SK-N-MC (cell line): ENCODE results near the gene LSP1.
A peak's percentile ranks its signal among the peaks of the same experiment; 100 is the strongest.

Experiments
- DNase-seq: peaks from one replicate; pipeline ENCODE4 v3.0.0-alpha.2; 2011; ENCODE audit warnings: low read depth, low spot score
- H3K27ac ChIP-seq: fragments of 200-600 bp; sonication (generic); 2 replicates; pipeline ENCODE4 v1.5.1; 2016; ENCODE audit warnings: mixed run types
- H3K36me3 ChIP-seq: fragments of 200-600 bp; sonication (generic); 2 replicates; pipeline ENCODE4 v1.6.1; 2017; ENCODE audit warnings: antibody characterized with exemption, low read length, mixed read lengths; ENCODE audit not compliant: insufficient read depth
- H3K4me3 ChIP-seq: fragments of 200-600 bp; sonication (generic); 2 replicates; pipeline ENCODE4 v1.5.1; 2016
- H3K9ac ChIP-seq: fragments of 200-600 bp; sonication (generic); 2 replicates; pipeline ENCODE4 v1.8.0; 2017; ENCODE audit warnings: mixed run types, mixed read lengths; ENCODE audit not compliant: insufficient read length
- H3K9me3 ChIP-seq: fragments of 200-600 bp; sonication (generic); 2 replicates; pipeline ENCODE4 v1.6.1; 2017; ENCODE audit warnings: low read depth, mild to moderate bottlenecking, antibody characterized with exemption, low read length, moderate library complexity, mixed read lengths
- EZH2 ChIP-seq: fragments of 200-600 bp; sonication (generic); IDR thresholded peaks from one replicate; pipeline ENCODE4 v1.6.1; 2017; ENCODE audit warnings: antibody characterized with exemption
- FOXP2 ChIP-seq: optimal IDR thresholded peaks from 2 replicates; pipeline ENCODE3; 2011; ENCODE audit warnings: mild to moderate bottlenecking, moderate library complexity; ENCODE audit not compliant: insufficient read depth; ENCODE audit errors: extremely low read length, control extremely low read depth
- POLR2AphosphoS5 ChIP-seq: IDR thresholded peaks from 2 replicates; pipeline ENCODE4 v1.6.1; 2012; ENCODE audit warnings: mild to moderate bottlenecking, low read depth, low read length, borderline replicate concordance

The LSP1 gene

DNA sequence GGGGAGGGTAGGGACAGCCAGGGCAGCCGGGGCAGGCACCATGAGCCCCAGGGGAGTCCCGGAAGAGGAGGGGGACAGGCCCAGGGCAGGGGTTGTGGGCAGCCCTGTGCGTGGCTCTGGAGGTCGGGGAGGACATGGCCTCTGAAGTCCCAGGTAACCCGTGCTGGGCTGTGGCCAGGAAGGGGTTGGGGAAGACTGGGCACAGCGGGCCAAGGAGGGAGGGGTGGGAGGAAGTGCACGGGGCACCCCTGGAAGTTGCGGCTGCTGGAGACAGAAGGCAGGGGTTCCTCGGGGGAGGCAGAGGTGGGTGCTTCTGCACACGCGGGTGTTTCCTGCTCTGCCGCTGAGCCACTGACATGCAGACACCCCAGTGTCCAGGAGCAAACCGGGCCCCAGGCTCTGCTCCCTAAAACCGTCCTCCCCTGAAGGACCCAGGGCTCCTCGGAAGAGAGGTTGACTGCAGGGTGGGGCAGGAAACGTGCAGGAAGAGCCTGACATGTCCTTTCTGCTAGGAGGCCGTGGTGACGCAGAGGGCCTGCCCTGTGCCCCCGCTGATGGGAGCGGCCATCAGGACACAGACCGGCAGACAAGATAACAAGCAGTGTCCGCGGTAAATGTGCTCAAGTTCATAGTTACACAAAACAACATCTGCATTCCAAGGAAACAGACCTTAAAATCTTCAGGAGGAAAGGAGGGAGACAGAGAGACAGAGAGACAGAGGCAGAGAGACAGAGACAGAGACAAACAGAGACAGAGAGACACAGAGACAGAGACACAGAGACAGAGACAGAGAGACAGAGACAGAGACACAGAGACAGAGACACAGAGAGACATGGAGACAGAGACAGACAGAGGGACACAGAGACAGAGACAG, 8.4 kb upstream of the LSP1 start:
- no peaks in the 10 kb centered on the region for H3K9me3 ChIP-seq
- no peak overlapping the region for H3K4me3 ChIP-seq
- DNase-seq = no peak
- H3K9ac ChIP-seq = no peak overlapping the region
- no peaks in the 10 kb centered on the region for H3K36me3 ChIP-seq
- TF ChIP-seq EZH2 (peak; percentile 48), POLR2AphosphoS5 (no peak), FOXP2 (no peak)
- H3K27ac ChIP-seq = no peak overlapping the region

DNA sequence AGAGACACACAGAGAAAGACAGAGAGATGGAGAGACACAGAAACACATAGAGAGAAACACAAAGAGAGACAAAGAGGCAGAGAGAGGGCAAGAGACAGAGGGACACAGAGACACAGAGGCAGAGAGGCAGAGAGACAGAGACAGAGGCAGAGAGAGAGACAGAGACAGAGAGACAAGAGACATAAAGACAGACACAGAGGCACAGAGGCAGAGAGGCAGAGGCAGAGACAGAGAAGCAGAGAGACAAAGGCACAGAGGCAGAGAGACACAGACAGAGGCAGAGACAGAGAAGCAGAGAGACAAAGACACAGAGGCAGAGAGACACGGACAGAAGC, 7.8 kb upstream of the LSP1 start:
- TF ChIP-seq POLR2AphosphoS5 (no peak), FOXP2 (no peak), EZH2 (no peak)
- no peak overlapping the region for H3K27ac ChIP-seq
- no peak for DNase-seq
- no peak overlapping the region for H3K9ac ChIP-seq
- H3K36me3 ChIP-seq = no peaks in the 10 kb centered on the region
- H3K4me3 ChIP-seq = no peak overlapping the region
- H3K9me3 ChIP-seq = no peaks in the 10 kb centered on the region

DNA sequence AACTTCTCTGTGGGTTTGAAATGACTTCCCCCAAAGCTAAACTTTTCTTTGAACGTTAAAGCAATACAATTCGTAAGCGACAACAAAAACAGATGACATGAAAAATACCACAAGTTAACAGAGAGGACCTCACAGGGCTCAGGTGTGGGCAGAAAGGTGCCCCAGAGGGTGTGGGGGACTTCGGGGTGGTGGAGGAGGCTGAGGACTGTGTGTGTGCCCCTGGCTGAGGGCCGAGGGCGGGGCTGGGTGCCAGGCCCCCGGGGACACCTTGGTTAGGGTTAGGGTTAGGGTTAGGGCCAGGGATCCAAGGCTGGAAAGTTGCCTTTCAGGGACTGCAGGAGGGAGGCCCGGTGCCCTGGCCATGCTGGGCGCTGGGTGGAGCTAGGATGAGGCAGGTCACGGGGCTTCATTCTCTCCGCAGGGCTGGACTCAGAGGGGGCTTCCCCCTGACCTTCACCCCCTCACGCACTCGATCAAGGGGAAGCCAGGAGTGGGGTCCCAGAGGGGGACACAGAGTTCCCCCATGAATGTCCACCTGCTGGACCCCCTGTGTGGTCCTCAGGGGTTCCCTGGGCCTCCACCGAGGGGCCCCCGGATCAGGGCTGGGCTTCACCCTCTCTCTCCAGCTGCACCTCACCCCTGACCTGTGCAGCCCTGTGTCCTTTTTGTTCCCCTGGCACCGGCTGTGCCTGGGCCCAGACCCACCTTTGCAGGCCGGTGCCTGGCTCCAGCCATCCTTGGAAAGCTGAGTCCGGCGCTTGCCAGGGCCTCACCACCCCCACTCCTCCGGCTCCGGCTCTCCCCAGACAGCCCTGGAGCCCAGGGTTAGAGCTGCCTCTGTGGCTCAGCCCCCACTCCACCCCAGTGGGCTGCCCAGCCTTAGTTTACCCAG, 7.1 kb upstream of the LSP1 start:
- Histone ChIP-seq H3K4me3 (no peak overlapping the region), H3K9me3 (no peaks in the 10 kb centered on the region), H3K9ac (no peak overlapping the region), H3K27ac (no peak overlapping the region), H3K36me3 (no peaks in the 10 kb centered on the region)
- TF ChIP-seq POLR2AphosphoS5 = no peak
- no peak for TF ChIP-seq FOXP2
- no peak for TF ChIP-seq EZH2
- no peak for DNase-seq

DNA sequence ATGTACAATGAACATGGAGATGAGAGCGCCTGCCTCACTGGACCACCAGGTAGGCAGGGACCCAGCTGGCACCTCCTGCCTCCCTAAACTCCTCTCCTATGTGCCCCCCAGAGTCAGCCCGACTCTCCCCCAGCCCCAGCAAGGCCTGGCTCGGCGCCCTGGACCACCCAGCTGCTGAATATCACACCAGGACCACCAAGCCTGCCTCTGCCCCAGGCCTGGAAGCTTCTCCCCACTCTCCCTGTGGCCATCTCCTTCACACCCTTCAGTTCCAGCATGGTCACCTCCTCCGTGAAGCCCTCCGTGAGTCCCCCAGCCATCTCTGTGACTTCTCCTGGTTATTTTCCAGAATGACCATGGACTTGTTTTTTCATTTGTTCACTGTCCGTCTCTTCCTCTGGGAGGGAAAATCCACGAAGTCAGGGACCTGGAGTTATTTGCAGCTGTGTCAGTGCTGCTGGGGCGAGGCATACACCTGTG, 6.4 kb upstream of the LSP1 start:
- Histone ChIP-seq H3K4me3 (no peak overlapping the region), H3K9me3 (no peaks in the 10 kb centered on the region), H3K27ac (no peak overlapping the region), H3K9ac (no peak overlapping the region), H3K36me3 (no peaks in the 10 kb centered on the region)
- DNase-seq = no peak
- no peak for TF ChIP-seq EZH2
- no peak for TF ChIP-seq POLR2AphosphoS5
- TF ChIP-seq FOXP2 = no peak

DNA sequence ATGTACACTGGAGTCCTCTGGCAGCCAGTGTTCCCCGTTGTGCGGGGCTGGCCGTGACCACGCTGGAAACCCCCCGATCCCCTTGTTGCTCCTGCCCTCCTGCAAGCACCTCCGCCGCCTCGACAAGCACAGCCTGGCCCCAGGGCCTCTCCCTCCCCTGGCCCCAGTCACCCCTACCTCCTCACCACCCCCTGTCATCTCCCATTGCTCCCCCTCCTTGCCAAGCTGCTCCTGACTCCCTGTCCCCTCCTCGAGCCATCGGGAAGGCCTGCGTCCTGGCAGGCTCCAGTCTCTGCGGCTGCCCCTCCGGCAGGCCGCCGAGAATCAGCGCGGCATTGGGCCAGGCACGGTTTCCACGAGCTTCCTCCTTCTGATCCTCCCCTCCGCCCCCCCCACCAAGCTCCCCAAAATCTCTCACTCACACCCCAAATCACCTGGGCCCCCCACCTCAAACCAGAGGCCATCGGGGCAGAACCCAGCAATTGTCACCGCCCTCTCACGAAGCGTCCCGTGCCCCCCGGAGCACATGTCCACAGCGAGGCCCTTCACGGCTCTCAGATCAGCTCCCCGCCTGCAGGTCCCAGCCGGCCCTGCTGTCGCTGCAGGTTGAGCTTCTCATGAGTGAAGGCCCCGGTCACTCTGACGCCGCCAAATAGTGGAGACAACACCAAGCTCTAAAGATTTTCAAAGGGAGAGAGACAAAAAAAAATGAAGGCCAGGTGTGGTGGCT, 5.7 kb upstream of the LSP1 start:
- DNase-seq = no peak
- no peak overlapping the region for H3K27ac ChIP-seq

DNA sequence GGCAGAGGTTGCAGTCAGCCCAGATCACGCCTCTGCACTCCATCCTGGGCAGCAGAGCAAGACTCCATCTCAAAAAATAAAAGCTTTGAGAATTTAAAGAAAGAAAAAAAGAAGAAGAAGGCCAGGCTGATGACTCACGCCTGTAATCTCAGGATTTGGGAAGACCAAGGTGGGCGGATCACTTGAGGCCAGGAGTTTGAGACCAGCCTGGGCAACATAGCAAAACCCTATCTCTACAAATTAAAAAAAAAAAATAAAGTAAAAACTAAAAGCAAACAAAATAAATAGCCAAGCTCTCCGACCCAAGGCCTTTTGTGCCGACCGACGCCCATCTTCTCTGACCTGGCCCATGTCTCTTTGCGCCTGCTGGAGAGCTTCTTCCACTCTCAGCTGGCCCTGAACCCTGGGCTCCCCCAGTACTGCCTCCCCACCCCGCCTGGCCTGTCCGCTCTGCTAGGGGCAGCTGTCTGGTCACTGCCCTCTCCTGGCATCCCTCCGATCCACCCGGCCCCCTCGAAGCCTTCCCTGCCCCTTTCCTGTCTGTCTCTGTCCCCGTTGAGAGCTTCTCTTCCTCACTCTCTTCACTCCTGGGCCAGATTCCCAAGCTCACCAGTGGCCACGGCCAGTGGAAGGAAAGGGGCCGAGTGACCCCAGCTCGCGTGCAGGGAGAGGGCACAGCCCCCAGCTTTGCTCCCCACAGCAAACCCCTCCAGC, 4.8 kb upstream of the LSP1 start:
- Histone ChIP-seq H3K9ac (no peak overlapping the region), H3K4me3 (no peak overlapping the region), H3K36me3 (no peaks in the 10 kb centered on the region), H3K27ac (no peak overlapping the region), H3K9me3 (no peaks in the 10 kb centered on the region)
- no peak for DNase-seq
- TF ChIP-seq EZH2 (no peak), FOXP2 (no peak), POLR2AphosphoS5 (no peak)

More for the DNA sequence above, 5.7 kb upstream of the LSP1 start:
- Histone ChIP-seq H3K4me3 (no peak overlapping the region), H3K36me3 (no peaks in the 10 kb centered on the region), H3K9ac (no peak overlapping the region), H3K9me3 (no peaks in the 10 kb centered on the region)
- no peak for TF ChIP-seq FOXP2
- no peak for TF ChIP-seq POLR2AphosphoS5
- TF ChIP-seq EZH2 = no peak

DNA sequence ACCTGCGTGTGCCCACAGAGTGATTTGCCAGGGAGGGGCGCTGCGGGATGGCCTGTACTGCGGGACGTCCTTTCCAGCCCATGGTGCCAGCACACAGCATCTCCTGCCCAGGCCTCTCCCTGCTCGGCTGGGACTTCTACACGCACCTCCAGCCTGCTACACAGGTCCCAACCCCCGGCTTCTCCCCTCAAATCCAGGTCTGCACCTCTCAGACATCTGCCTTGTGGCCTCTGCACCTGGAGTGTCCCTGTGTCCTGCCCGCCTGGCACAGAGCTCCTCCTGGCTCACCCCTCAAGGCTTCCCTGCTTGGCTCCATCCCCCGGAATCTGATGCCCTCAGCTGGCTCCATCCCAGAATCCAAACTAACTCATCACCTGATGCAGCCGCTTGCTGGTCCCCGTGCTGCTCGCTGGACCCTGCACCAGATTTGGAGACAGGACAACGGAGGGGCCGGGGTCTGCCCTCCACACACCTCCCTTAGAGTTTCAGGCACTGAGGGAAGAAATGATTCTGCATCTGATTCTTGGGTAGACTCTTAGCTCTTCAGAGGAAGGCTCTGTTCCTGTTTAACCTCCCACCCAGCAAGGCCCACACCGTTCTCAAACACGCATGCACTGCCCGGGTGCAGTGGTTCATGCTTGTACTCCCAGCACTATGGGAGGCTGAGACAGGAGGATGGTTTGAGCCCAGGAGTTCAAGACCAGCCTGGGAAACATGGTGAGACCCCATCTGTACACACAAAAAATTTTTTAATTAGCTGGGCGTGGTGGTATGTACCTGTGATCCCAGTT, 4.0 kb upstream of the LSP1 start:
- no peak for DNase-seq
- H3K9me3 ChIP-seq = no peaks in the 10 kb centered on the region
- TF ChIP-seq FOXP2 (no peak), POLR2AphosphoS5 (no peak), EZH2 (no peak)
- H3K4me3 ChIP-seq = no peak overlapping the region
- H3K9ac ChIP-seq = no peak overlapping the region
- H3K27ac ChIP-seq = no peak overlapping the region
- no peaks in the 10 kb centered on the region for H3K36me3 ChIP-seq
